ENCODE data around the gene TRIM37. TPM values are rescaled to one million over a fixed set of nuclear protein-coding genes. Genes with fewer than 3 reads are reported as not detected.
"Not testable (repeated sequence)": the region's sequence is repeated elsewhere in the genome, so short reads cannot be mapped to it uniquely, and the experiment has no call there.

TRIM37 gene, protein sequence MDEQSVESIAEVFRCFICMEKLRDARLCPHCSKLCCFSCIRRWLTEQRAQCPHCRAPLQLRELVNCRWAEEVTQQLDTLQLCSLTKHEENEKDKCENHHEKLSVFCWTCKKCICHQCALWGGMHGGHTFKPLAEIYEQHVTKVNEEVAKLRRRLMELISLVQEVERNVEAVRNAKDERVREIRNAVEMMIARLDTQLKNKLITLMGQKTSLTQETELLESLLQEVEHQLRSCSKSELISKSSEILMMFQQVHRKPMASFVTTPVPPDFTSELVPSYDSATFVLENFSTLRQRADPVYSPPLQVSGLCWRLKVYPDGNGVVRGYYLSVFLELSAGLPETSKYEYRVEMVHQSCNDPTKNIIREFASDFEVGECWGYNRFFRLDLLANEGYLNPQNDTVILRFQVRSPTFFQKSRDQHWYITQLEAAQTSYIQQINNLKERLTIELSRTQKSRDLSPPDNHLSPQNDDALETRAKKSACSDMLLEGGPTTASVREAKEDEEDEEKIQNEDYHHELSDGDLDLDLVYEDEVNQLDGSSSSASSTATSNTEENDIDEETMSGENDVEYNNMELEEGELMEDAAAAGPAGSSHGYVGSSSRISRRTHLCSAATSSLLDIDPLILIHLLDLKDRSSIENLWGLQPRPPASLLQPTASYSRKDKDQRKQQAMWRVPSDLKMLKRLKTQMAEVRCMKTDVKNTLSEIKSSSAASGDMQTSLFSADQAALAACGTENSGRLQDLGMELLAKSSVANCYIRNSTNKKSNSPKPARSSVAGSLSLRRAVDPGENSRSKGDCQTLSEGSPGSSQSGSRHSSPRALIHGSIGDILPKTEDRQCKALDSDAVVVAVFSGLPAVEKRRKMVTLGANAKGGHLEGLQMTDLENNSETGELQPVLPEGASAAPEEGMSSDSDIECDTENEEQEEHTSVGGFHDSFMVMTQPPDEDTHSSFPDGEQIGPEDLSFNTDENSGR
- total RNA-seq = 10 to 100 TPM; 13.6 to 16.4 TPM
- long read RNA-seq, full-length matches to known transcripts = 3 of 13 reads
- long read RNA-seq, partial matches to known transcripts = 4 of 13 reads
- long read RNA-seq, other reads (novel, unspliced or antisense) = 6 of 13 reads

DNA sequence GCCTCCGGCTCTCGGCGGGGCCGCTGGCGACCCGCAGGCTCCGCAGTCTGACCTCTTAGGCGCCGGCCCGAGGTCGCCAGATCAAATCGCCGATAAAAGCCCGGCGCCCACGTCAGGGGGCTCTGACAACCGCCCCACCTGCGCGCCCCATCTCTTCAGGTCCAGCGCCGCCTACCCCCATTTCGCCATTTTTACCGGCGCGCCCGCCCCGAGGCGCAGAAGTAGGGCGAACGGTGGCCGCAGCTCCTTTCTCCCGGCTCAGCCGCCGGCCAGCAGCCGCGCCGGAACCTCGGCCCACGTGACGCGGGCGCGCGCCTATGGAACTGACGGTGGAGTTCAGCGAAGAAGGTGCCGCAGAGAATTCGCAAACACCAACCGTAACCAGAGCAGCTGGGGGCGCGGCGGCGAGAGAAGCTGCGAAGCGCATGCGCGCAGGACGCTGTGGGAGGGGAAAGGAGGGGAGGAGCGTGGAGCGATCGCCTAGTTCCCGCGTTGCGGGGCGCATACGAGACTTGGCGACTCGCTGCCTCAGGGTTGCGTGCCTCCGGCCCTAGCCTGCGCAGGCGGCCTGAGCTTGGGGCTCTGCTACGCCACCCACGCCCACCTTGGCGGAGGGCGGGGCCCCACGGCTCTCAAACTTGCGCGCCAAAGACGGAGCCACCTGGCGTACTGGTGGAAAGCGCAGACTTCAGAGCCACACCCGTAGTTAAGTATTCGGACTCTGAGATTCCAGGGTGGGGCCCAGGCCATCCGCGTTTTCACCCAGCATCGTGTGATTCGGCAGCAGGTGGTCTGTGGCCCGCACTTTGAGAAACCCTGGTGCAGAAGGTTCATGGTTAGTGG, at the start of gene TRIM37:
TRIM37 (minus strand) TSS at position 418 of the 843 bp plus-strand sequence. CDS start 419 bp downstream, outside the sequence.
- ATAC-seq (peak; percentile 94), DNase-seq (peak; percentile 98)
- intact Hi-C loops (cut with DNase I, micrococcal nuclease) = no loop called here

DNA sequence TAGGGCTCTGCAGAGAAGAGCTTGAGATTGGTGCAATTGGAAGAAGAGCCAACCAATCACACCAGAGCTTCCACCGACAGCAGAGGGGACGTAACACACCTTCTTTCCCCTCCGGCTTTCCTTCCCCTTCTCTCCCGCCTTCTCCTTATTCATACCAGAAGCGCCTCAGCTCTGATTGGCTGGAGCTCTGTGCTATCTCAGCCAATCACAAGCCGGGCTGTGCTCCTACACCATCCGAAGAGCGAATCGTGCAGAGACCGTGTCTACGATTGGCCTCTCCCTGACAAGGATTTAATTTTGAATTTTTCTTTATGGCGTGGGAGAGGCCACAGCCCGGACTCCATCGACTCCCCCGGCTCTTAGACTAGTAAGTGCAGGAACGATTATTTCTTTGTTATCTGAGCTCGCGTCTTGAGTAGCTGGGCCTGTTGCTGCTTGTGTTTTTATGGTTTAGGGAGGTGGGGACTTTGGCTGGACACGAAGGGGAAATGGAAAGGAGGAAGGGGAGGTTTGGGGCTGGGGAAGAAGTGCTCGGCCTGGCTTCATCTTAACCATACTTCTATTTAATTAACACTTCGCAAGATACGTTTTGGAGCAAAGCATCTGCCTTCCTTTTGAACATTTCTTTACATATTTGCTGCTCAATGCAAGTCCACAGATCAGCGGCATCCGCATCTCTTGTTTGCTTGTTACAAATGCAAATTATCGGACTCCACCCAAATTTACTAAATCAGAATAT, 48.9 kb upstream of the TRIM37 start, which contains the start of gene PRR11:
PRR11 (plus strand) TSS at position 308 of the 739 bp plus-strand sequence. CDS start 14,007 bp downstream, outside the sequence.
- ATAC-seq (peak; percentile 86), DNase-seq (peak; percentile 92 to 98)
- intact Hi-C loops (cut with DNase I, micrococcal nuclease) = no loop called here

DNA sequence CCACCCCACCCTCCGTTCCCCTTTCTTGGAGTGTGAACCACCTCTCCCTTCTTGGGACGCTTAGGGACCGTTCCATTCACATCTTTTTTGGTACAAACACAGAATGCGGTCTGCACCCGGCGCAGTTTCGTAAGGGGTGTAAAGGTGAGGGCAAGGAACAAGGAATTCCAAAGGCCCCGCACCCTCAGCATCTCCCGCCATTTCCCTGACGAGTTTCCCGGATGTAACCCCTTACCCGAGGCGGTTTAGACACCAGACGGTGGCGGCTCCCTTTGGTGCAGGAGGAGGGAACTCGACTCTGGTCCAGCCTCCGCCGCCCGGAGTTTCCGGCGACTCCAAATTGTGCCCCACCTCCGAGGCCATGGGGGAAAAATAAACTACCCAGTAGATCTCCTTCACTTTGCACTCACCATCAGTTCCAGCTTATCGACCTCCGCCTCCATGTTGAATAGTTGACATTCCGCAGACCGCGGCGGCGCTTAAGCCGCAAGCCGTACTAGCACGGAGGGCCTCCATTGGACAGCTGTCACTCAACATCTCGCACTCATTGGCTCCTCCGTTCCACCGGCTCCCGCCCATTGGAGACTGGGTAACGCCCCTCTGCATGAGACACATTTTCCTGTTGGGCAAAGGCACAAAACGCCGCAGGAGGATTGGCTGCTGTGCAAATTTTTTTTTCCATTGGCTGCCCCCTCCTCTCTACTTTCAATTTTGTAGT, 48.2 kb upstream of the TRIM37 start, which contains the start of gene SKA2:
SKA2 (minus strand) TSS at position 466 of the 718 bp plus-strand sequence; CDS start at position 443, 23 bp downstream.
- ATAC-seq (peak; percentile 90), DNase-seq (peak; percentile 94 to 98)
- intact Hi-C loops (cut with DNase I, micrococcal nuclease) = no loop called here

DNA sequence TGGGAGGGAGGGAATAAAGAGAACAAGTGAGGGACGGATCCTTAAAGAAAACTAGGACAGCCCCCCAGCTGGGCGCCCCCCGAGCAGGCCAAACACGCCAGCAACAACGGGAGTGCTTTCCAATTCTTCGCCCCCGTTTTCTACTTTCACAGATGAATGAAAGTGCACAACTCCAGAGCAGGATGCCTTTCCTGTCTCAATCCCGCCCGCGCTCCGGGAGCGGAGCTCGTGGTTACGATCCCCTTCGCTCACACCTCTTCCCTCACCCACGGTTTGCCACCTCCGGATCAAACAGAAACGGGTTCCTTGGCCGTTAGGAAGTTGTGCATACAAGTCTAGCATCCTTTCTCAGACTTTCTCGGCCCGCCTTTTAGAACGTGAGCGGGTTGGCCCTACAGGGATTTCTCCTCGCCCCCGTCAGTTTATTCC, 47.6 kb upstream of the TRIM37 start:
- peak; percentile 45 to 50 for DNase-seq
- peak; percentile 2 for ATAC-seq
- intact Hi-C loops (cut with DNase I, micrococcal nuclease) = no loop called here

DNA sequence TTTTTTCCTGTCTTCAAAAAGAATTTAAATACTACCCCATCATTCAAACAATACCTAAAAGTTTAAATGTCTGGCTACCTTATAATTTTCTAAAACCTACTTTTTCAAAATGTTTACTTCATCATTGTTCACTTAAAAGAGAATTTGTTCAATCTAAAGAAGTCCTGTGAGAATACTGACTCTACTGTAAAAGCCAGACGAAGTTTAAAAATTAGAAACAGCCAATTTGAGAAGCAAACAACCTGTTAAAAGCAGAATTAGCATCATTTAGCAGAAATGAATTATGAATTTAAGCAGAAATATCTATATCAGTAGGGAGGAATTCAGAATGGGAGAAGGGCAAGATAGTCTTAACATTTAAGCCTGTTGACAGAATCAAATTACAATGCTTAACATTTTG, 46.2 kb upstream of the TRIM37 start:
- DNase-seq = no peak
- intact Hi-C loops (cut with DNase I, micrococcal nuclease) = no loop called here

DNA sequence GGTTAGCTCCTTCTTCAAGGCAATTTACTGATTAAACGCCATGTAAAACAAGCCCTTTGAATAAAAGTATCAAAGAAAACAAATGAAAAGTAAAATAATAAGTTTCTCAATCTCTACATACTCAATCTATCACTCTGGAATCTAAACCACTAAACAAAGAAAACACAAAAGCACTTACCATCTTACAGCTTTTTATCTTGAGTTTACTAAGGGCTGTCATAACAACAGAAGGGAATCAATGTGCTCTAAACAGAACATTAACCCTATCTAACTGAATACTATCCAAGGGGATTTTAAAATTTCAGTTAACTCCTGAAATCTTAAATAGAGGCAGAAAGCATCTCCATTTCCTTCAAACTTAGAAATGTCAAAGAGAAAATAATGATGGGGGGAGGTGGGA, 44.9 kb upstream of the TRIM37 start:
- DNase-seq = no peak
- no peak for ATAC-seq
- intact Hi-C loops (cut with DNase I, micrococcal nuclease) = no loop called here

More for the DNA sequence above, 46.2 kb upstream of the TRIM37 start:
- no peak for ATAC-seq

DNA sequence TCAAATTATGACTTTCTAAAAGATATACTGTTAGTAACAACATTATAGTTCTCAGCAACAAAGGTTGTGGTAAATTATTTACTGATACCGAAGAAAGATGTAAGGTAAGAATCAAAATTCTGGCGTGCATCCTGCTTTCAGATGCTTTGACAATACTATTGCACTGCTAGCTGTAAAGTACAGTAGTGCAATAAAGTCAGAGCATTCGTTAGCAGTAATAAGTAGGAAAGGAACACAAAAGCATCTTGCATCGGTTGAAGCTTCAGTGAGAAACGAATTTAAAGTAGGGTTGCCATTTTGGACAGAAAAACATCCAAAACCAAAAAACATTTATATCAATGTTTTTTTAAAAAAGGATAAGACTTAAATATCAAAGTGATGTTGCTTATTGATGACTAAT, 44.3 kb upstream of the TRIM37 start:
- no peak for DNase-seq
- intact Hi-C loops (cut with DNase I, micrococcal nuclease) = no loop called here

DNA sequence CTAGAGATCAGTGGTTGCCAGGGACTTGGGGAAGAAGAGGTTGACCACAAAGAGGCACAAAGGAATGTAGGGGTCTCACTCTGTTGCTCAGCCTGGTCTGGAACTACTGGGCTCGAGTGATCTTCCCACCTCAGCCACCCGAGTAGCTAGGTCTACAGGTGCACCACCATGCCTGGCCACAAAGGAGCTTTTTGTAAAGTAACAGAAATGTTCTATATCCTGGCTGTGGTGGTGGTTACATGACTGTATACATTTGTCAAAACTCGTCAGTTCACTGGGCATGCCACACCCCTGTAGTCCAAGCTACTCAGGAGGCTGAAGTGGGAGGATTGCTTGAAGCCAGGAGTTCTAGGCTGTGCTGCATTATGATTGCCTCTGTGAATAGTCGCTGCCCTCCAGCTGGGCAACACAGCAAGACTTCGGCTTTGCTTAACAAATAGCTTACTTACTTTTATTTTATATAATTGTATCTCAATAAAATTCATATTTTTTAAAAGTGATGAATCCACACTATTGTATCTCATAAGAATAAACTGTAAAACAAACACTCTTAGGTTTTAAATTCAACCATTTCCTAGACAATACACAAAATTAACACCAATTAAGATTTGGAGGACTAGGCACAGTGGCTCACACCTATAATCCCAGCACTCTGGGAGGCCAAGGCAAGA, 43.3 kb upstream of the TRIM37 start:
- DNase-seq = no peak
- no peak for ATAC-seq
- intact Hi-C loops (cut with DNase I, micrococcal nuclease) = no loop called here

More for the DNA sequence above, 44.3 kb upstream of the TRIM37 start:
- no peak for ATAC-seq

DNA sequence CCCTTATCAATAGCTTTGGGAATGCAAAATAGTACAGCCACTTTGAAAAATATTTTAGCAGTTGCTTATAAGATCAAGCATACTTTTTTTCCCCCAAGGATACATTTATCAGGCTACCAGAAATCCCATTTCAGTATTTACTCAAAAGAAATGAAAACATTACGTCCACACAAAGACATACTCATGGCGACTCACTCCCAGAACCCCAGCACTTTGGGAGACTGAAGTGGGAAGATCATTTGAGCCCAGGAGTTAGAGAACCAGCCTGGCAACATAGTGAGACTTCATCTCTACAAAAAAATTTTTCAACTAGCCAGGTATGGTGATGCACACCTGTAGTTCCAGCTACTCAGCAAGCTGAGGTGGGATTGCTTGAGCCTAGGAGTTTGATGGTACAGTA, 42.4 kb upstream of the TRIM37 start:
- ATAC-seq = no peak
- no peak for DNase-seq
- intact Hi-C loops (cut with DNase I, micrococcal nuclease) = no loop called here

DNA sequence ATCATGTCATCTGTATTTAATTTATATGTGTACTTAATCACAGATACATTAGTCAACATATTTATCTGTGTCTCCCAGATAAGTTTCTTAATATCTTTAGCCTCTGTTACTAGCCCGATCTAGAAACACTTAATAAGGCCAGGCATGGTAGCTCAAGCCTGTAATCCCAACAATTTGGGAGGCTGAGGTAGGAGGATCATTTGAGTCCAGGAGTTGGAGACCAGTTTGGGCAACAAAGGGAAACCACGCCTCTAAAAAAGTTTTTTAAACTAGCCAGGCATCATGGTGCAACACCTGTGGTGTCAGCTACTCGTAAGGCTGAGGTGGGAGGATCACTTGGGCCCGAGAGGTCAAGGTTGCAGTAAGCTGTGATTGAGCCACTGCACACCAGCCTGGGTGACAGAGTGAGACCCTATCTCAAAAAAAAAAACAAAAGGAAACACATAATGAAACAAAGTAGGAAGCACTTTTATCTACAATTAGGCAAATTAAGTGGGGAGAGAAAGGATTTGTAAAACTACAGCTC, 39.0 kb upstream of the TRIM37 start:
- ATAC-seq (no peak), DNase-seq (no peak)
- intact Hi-C loops (cut with DNase I, micrococcal nuclease) = no loop called here

DNA sequence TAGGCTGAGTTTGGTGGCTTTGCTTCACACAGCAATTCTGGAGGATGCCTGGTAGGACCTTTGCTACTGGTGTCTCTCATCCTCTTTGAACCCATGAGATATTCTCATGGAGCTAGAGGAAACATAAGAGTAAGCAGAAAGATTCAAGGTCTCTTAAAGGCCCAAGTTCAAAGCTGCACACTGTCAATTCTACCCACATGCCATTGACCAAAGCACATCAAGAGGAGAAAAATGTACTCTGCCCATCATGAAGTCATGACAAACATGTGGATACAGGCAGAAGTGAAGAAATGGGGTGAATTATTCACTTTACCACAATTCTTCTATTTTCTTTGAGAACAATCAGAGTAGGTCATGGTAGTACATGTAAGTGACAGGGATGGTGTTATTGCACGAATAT, 35.2 kb upstream of the TRIM37 start:
- intact Hi-C loops (cut with DNase I, micrococcal nuclease) = no loop called here
- ATAC-seq (no peak), DNase-seq (no peak)

DNA sequence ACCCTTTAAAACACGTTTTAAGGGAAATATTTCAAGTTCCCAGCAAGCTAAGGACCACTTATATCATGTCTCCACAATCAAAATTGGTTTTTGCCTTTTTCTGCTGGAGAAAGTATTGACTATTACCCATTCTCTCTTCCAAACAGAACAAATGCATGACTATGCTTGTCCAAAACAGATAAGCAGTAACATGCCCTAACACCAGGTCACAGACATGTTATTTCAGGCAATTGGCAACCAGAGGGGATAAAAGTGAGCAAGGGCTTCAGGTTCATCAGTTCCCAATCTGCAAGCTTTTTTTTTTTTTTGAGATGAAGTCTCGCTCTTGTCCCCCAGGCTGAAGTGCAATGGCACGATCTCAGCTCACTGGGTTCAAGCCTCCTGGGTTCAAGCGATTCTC, 33.3 kb upstream of the TRIM37 start:
- DNase-seq = no peak
- intact Hi-C loops (cut with DNase I, micrococcal nuclease) = no loop called here
- ATAC-seq = no peak

DNA sequence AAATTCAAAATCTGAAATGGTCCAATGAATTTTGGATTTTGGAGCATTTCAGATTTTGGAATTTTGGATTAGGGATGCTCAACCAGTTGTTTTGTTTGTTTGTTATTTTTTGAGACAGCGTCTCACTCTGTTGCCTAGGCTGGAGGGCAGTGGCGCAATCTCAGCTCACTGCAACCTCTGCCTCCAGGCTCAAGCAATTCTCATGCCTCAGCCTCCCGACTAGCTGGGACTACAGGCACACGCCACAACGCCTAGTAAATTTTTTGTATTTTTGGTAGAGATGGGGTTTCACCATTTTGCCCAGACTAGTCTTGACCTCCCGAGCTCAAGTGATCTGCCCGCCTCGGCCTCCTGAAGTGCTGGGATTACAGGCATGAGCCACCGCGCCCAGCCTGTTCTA, 31.7 kb upstream of the TRIM37 start:
- ATAC-seq; DNase-seq; intact Hi-C loops (cut with DNase I, micrococcal nuclease): not testable (repeated sequence)

DNA sequence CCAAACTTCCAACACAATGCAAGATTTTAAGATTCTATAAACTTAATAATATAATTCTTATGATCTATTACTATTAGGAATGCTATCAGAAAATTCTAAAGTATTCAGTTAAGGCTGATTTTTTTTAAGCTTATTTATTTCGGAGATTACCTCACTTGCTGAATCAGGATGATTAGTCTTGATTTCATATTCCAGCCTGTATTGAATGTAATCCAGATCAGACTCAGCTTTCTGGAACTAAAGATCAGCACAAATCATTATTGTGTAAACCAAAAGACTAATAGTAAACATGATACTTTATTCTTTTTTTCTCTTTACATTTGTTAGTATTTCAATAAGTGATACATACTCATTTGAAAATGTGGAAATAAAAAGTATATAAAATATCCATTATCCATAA, 24.5 kb upstream of the TRIM37 start:
- intact Hi-C loops (cut with DNase I, micrococcal nuclease) = no loop called here
- DNase-seq (no peak), ATAC-seq (no peak)

DNA sequence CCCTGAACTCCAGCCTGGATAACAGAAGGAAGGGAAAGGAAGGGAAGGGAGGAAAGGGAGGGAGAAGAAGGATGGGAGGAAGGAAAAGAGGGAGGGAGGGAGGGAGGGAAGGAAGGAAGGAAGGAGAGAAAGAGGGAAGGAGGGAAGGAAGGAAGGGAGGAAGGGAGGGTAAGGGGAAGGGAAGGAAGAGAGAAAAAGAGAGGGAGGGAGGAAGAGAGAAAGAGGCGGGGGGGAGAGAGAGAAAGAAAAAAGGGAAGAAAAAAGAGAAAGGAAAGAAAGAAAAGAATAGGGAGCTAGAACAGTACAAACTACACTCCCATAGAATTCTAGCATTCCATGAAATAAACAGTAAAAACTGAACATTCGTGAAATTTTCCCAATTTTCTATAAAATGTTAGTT, 23.1 kb upstream of the TRIM37 start:
- DNase-seq (no peak), ATAC-seq (no peak)
- intact Hi-C loops (cut with DNase I, micrococcal nuclease) = no loop called here

DNA sequence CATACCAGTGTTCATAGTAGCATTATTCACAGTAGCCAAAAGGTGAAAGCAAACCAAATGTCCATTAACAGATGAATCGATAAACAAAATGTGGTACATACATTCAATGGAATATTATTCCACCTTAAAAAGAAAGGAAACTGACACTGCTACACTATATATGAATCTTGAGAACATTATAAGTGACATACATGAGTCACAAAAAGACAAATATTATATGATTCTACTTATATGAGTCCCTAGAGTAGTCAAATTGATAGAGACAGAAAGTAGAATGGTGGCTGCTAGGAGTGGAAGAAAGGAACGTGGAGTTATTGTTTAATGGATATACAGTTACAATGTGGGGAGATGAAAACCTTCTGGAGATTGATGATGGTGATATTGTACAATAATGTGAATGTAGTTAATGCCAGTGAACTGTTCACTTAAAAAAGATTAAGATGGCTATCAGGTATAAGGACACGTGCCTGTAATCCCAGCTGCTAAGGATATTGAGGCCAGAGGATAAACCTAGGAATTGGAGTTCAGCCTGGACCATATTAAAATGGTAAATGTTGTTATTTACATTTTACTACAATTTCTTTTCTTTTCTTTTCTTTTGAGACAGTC, 20.2 kb upstream of the TRIM37 start:
- ATAC-seq (no peak), DNase-seq (no peak)
- intact Hi-C loops (cut with DNase I, micrococcal nuclease) = no loop called here
